Body of pancreas (tissue), 4 donors: ENCODE results near the gene ZFP62.

Experiments
- POLR2A ChIP-seq, 3 donors: fragments of 450-650 bp; IDR thresholded peaks; one replicate each; pipeline ENCODE4 v1.6.1; 2016; ENCODE audit warnings: antibody characterized with exemption in 3 of 3, mild to moderate bottlenecking in 2 of 3
- TF ChIP-seq, protein P1 (sequence below), 7 experiments: fragments of 450-650 bp in 4 of 7; fragments of 200-600 bp in 3 of 7; sonication (generic) in 3 of 7; IDR thresholded peaks; one replicate each; pipeline ENCODE4 v1.5.1; 2016 to 2019; ENCODE audit warnings: antibody characterized with exemption in 7 of 7

DNA sequence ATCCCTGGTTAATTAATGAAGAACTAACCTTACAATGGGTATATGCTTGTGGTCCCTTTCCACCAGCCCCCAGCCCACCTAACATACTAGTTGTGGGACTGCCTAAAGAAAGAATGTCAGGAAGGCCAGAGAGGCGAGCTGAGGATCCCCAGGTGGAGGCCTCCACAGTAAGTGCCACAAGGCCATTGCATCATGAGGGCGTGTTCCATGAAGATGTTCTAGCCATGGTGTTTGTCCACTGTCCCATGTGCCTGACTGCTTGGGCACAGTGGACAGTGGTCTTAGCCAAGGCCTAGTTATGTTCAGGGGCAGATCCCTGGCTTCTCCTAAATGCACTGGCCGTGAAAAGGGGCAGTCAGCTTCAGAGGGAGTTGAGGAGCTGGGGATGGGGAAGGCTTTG, 21.1 kb downstream of the ZFP62 start:
- no peak for TF ChIP-seq POLR2A (IDR thresholded peaks at IDR 0.05)
- TF ChIP-seq, protein P1, sequence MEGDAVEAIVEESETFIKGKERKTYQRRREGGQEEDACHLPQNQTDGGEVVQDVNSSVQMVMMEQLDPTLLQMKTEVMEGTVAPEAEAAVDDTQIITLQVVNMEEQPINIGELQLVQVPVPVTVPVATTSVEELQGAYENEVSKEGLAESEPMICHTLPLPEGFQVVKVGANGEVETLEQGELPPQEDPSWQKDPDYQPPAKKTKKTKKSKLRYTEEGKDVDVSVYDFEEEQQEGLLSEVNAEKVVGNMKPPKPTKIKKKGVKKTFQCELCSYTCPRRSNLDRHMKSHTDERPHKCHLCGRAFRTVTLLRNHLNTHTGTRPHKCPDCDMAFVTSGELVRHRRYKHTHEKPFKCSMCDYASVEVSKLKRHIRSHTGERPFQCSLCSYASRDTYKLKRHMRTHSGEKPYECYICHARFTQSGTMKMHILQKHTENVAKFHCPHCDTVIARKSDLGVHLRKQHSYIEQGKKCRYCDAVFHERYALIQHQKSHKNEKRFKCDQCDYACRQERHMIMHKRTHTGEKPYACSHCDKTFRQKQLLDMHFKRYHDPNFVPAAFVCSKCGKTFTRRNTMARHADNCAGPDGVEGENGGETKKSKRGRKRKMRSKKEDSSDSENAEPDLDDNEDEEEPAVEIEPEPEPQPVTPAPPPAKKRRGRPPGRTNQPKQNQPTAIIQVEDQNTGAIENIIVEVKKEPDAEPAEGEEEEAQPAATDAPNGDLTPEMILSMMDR (IDR thresholded peaks at IDR 0.05) = no peak
